CD4-positive, CD25-positive, alpha-beta regulatory T cell (primary cell): ENCODE data around the gene UBXN2A. TPM values are rescaled to one million over a fixed set of nuclear protein-coding genes. Genes with fewer than 3 reads are reported as not detected.

ENCODE experiments used
- ATAC-seq, 2 donors: fragments of 150-1000 bp; cut with Tn5 transposase; one replicate each; pipeline ENCODE4 v1.10.0; 2021; ENCODE audit warnings: low read depth in 2 of 2, moderate number of reproducible peaks in 2 of 2, moderate library complexity in 1 of 2
- DNase-seq, 3 donors: peaks; one replicate each; pipeline versions ENCODE4 v3.0.0 to v3.0.0-alpha.2; 2012 to 2022; ENCODE audit warnings: mixed read lengths in 1 of 3
- H3K27ac ChIP-seq: one replicate; pipeline ENCODE4 v1.7.0; 2013; ENCODE audit warnings: mild to moderate bottlenecking, low read length; ENCODE audit not compliant: insufficient read depth, poor library complexity, severe bottlenecking
- H3K27me3 ChIP-seq: one replicate; pipeline ENCODE4 v1.7.0; 2013; ENCODE audit warnings: low read length; ENCODE audit not compliant: control insufficient read depth, insufficient read depth
- H3K36me3 ChIP-seq: one replicate; pipeline ENCODE4 v1.7.0; 2013; ENCODE audit warnings: mild to moderate bottlenecking, low read length, moderate library complexity; ENCODE audit not compliant: control insufficient read depth, insufficient read depth
- H3K4me1 ChIP-seq: 2 replicates; pipeline ENCODE4 v1.7.0; 2013; ENCODE audit warnings: mild to moderate bottlenecking, low read length; ENCODE audit not compliant: insufficient read depth, control insufficient read depth, poor library complexity, severe bottlenecking
- H3K4me3 ChIP-seq: one replicate; pipeline ENCODE4 v1.7.0; 2013; ENCODE audit warnings: low read depth, mild to moderate bottlenecking, low read length, moderate library complexity
- H3K9me3 ChIP-seq, 2 experiments: 1 replicate in 1 of 2; 2 replicates in 1 of 2; pipeline ENCODE4 v1.7.0; 2013; ENCODE audit warnings: low read length in 2 of 2, mild to moderate bottlenecking in 1 of 2, moderate library complexity in 1 of 2; ENCODE audit not compliant: control insufficient read depth in 2 of 2
- H3K27ac Mint-ChIP-seq, 3 donors: one replicate each; pipeline ENCODE4 v1.8.0; 2020 to 2022; ENCODE audit warnings: mild to moderate bottlenecking in 3 of 3, mixed read lengths in 3 of 3, moderate library complexity in 2 of 3
- H3K27me3 Mint-ChIP-seq: one replicate; pipeline ENCODE4 v1.8.0; 2022; ENCODE audit warnings: mild to moderate bottlenecking, mixed read lengths
- H3K36me3 Mint-ChIP-seq: one replicate; pipeline ENCODE4 v1.8.0; 2020; ENCODE audit warnings: mixed read lengths
- H3K4me1 Mint-ChIP-seq, 4 donors: one replicate each; pipeline ENCODE4 v1.8.0; 2020 to 2022; ENCODE audit warnings: mixed read lengths in 4 of 4, mild to moderate bottlenecking in 1 of 4
- H3K4me3 Mint-ChIP-seq, 4 donors: one replicate each; pipeline ENCODE4 v1.8.0; 2020 to 2022; ENCODE audit warnings: mild to moderate bottlenecking in 4 of 4, mixed read lengths in 4 of 4, moderate library complexity in 3 of 4
- H3K9me3 Mint-ChIP-seq, 7 donors: one replicate each; pipeline ENCODE4 v1.8.0; 2020 to 2022; ENCODE audit warnings: mixed read lengths in 7 of 7, mild to moderate bottlenecking in 3 of 7, moderate library complexity in 2 of 7
- polyA plus RNA-seq, 4 donors: library from polyadenylated mRNA; unstranded; fragments of 300-500 nt; fragmentation: Illumina TruSeq; gene quantifications; one replicate each; pipeline ENCODE4 v1.2.3, GENCODE V29; 2021
- total RNA-seq: library from RNA; stranded (reverse); gene quantifications from one replicate; pipeline ENCODE4 v1.2.3, GENCODE V29; 2022

The UBXN2A gene
- total and polyA plus RNA-seq, 5 donors from 2014 or later = 7.7 to 15.0 (median 9.4) TPM

DNA sequence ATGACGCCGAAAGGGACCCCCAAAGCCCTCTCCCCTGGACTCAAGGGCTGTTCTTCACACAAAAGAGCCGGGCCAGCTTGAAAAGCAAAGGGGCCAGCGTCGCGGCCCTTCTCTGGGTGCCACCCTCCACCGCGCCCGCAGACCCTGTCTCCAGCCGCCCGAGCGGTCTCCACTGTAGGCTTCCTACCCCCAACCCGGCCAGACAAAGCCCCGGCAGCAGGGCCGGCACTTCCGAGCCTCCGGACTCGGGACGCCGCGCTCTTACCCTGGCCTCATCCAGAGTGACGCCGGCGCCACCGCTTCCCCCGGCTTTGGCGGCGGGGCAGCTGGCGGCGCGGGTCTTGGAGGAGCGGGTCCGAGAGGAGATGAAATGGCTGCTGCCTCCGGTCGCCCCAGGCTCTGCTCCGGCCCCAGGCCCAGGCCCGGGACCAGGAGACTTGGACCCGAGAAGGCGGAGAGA, 13.9 kb upstream of the UBXN2A start:
- Mint-ChIP-seq H3K4me1 (peaks cover 26 to 61% (median 45%) of the 10 kb centered on the region in 4 donors), H3K36me3 (no peaks in the 10 kb centered on the region), H3K27me3 (peaks cover 4% of the 10 kb centered on the region), H3K27ac (peak overlapping the region; percentile 95 to 99 (median 97)), H3K4me3 (peak overlapping the region; percentile 95 to 100 (median 99)), H3K9me3 (no peaks in the 10 kb centered on the region)
- Histone ChIP-seq H3K27ac (peak overlapping the region; percentile 99), H3K27me3 (no peaks in the 10 kb centered on the region), H3K4me1 (peaks cover 30% of the 10 kb centered on the region), H3K36me3 (no peaks in the 10 kb centered on the region), H3K9me3 (no peaks in the 10 kb centered on the region), H3K4me3 (peak overlapping the region; percentile 87)
- DNase-seq = peak in 2 of 3 donors; percentile 5 to 45
- peak in 1 of 2 donors; percentile 0 for ATAC-seq

DNA sequence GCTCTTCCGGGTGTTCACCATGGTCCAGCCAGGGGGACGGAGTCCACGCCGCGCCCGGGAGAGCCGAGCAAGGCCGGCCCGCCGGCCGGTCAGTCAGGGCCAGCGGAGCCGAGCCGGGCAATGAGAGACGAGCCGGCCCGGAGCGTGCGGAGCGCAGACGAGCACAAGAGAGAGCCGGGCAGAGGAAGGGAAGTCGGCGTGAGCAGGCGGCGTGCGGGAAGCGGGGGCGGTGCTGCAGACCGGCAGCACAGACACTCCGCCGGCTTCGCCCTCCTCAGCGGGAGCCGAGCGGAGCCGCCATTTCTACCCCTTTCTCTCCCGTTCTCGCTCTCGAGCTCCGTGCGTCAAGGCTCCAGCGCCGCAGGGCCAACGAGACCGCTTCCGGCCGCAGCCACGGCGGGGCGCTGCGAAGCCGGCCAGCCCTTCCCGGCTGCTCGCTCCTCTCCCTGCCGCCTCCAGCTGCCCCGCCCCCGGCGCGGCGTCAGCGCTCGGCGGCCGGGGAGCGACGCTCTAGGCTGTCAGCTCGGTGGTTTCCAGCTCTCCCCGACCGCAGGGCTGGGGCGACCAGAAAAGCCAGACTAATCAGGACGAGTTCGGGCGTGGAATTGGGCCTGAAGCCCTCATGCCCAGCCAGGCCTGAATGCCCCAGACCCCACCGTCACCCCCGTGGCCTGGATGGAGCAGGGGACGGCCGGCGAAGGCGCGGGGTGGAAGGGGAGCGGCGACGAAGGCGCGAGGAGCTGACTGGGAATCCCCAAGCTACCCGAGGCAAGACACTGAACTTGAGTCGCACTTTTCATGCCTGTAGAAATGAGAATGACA, 13.3 kb upstream of the UBXN2A start, which contains the start of gene ATAD2B:
Gene ATAD2B, minus strand, starts transcription at position 374 of the 822 bp plus-strand sequence. Its CDS starts 353 bp downstream, at position 21.
- no peaks in the 10 kb centered on the region for H3K9me3 Mint-ChIP-seq
- H3K36me3 Mint-ChIP-seq = no peaks in the 10 kb centered on the region
- H3K9me3 ChIP-seq = no peaks in the 10 kb centered on the region

DNA sequence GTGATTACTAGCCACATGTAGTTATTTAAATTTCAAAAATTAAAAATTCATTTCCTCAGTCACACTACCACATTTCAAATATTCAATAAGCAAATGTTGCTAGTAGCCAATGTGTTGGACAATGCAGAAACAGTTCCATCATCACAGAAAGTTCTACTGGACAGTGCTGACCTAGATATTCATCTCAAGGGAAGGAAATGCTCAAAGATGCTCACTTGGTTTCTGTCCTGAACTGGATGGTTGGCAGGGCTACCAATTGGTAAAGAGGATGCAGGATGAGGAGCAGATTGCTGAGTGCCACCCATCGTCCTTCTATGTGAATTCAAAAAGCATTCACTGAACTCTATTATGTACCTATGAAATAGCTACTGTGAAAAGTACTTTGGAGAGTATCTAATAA, 6.0 kb upstream of the UBXN2A start:
- Mint-ChIP-seq H3K27ac (no peak overlapping the region), H3K4me3 (peak overlapping the region in 2 of 4 donors; percentile 29 to 61), H3K9me3 (no peaks in the 10 kb centered on the region), H3K27me3 (peaks cover 8% of the 10 kb centered on the region), H3K4me1 (peaks cover 0 to 8% (median 4%) of the 10 kb centered on the region in 4 donors), H3K36me3 (no peaks in the 10 kb centered on the region)
- Histone ChIP-seq H3K36me3 (no peaks in the 10 kb centered on the region), H3K4me3 (no peak overlapping the region), H3K27me3 (no peaks in the 10 kb centered on the region), H3K4me1 (peaks cover 2% of the 10 kb centered on the region), H3K9me3 (no peaks in the 10 kb centered on the region), H3K27ac (no peak overlapping the region)
- DNase-seq = no peak
- no peak for ATAC-seq

More for the DNA sequence above, 13.3 kb upstream of the UBXN2A start, which contains the start of gene ATAD2B:
- Mint-ChIP-seq H3K27me3 (peaks cover 4% of the 10 kb centered on the region), H3K4me3 (peak within 1 kb of the TSS; percentile 95 to 100 (median 99)), H3K27ac (peak within 1 kb of the TSS; percentile 97 to 99 (median 97)), H3K4me1 (peaks cover 24 to 55% (median 44%) of the 10 kb centered on the region in 4 donors)
- Histone ChIP-seq H3K4me1 (peaks cover 30% of the 10 kb centered on the region), H3K36me3 (no peaks in the 10 kb centered on the region), H3K4me3 (peak within 1 kb of the TSS; percentile 87), H3K27me3 (no peaks in the 10 kb centered on the region), H3K27ac (peak within 1 kb of the TSS; percentile 99)
- peak; percentile 89 to 90 for ATAC-seq
- DNase-seq = peak; percentile 90 to 97 (median 94)

DNA sequence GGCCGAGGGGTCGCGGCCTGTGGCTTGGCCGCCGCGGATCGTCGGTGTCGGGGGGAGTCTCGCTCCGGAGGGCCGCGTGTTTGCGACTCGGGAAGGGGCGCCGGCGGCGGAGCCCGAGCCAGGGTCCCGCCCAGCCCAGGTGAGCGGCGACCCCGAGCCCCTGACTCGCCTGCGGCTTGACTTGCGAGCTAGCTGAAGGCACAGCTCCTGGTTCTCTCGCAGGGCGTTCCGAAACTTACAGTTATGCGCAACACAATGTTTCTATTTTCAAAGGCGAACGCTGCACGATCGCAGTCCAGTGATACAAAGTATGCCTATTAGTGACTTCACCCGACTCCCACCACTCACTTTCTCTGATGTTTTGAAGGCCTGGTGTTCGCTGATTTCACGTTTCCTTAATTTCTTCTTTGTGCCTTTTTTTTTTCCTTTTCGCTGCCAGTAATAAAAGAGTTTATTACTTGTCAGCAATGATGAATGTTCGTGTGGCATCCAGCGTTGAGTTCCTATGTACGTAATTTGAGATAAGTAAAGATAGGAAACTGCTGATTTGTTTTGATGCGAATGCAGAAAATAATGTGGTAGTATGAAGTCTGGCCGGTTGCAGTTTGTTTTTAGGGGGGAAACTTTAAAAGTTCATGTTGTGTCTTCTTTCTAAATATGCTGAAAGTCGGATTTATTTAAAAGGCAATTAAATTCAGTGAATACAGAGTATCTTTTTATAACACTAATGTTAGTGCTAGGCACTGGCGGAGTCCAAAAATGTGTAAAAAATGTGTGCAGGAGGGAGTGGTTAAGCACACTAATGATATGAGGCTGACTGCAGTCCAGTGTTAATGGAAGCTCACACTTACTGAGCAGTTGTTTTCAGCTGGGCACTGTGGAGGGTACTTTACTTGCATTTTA, 706 bp downstream of the UBXN2A start:
- Histone ChIP-seq H3K27ac (peak overlapping the region; percentile 68), H3K27me3 (no peaks in the 10 kb centered on the region), H3K9me3 (no peaks in the 10 kb centered on the region), H3K36me3 (no peaks in the 10 kb centered on the region), H3K4me1 (peaks cover 15% of the 10 kb centered on the region), H3K4me3 (peak overlapping the region; percentile 93)
- H3K27me3 Mint-ChIP-seq = peaks cover 4% of the 10 kb centered on the region
- peaks cover 10 to 40% (median 29%) of the 10 kb centered on the region in 4 donors for H3K4me1 Mint-ChIP-seq
- ATAC-seq = peak; percentile 34 to 43
- peaks cover 4% of the 10 kb centered on the region for H3K36me3 Mint-ChIP-seq
- peaks cover 0 to 2% (median 0%) of the 10 kb centered on the region in 7 donors for H3K9me3 Mint-ChIP-seq
- H3K27ac Mint-ChIP-seq = peak overlapping the region; percentile 77 to 97 (median 88)
- H3K4me3 Mint-ChIP-seq = peak overlapping the region; percentile 89 to 95 (median 92)
- peak in 1 of 3 donors; percentile 66 for DNase-seq

DNA sequence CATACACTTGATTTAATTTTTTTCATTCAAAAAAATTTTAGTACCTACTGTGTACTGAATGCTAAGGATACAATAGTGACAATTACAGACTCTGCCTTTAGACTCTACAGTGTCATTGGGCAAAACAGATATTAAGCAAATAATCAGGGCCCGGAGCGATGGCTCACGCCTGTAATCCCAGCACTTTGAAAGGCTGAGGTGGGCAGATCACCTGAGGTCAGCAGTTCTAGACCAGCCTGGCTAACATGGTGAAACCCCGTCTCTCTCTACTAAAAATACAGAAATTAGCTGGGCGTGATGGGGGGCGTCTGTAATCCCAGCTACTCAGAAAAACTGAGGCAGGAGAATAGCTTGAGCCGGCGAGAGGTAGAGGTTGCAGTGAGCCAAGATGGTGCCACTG, 1.4 kb downstream of the UBXN2A start:
- H3K9me3 Mint-ChIP-seq = peaks cover 0 to 2% (median 0%) of the 10 kb centered on the region in 7 donors
- peaks cover 10 to 40% (median 29%) of the 10 kb centered on the region in 4 donors for H3K4me1 Mint-ChIP-seq
- ATAC-seq (no peak), DNase-seq (no peak)
- H3K27me3 Mint-ChIP-seq = peaks cover 4% of the 10 kb centered on the region
- no peaks in the 10 kb centered on the region for H3K36me3 ChIP-seq
- peak overlapping the region; percentile 93 for H3K4me3 ChIP-seq
- H3K27ac ChIP-seq = no peak overlapping the region
- H3K4me1 ChIP-seq = peaks cover 15% of the 10 kb centered on the region
- peak overlapping the region in 1 of 3 donors; percentile 28 for H3K27ac Mint-ChIP-seq
- no peaks in the 10 kb centered on the region for H3K9me3 ChIP-seq
- peak overlapping the region in 3 of 4 donors; percentile 5 to 92 (median 44) for H3K4me3 Mint-ChIP-seq
- no peaks in the 10 kb centered on the region for H3K27me3 ChIP-seq
- peaks cover 4% of the 10 kb centered on the region for H3K36me3 Mint-ChIP-seq

DNA sequence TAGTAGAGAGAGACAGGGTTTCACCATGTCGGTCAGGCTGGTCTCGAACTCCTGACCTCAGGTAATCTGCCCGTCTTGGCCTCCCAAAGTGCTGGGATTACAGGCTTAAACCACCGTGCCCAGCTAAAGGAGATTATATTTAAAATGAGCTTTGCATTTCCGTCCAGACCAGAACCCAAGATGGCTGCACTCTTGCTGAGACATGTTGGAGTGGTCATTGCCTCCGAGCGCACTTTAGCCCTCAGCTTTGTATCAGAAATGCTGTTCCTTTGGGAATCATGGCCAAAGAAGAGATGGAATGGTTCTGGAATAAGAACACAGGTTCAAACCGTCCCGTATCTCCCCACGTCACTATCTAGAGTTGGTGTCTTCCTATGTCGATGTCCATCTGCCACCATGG, 3.4 kb downstream of the UBXN2A start:
- no peaks in the 10 kb centered on the region for H3K9me3 ChIP-seq
- peaks cover 10 to 44% (median 34%) of the 10 kb centered on the region in 4 donors for H3K4me1 Mint-ChIP-seq
- ATAC-seq (no peak), DNase-seq (no peak)
- no peak overlapping the region for H3K27ac ChIP-seq
- H3K4me1 ChIP-seq = peaks cover 15% of the 10 kb centered on the region
- no peaks in the 10 kb centered on the region for H3K27me3 Mint-ChIP-seq
- H3K4me3 ChIP-seq = no peak overlapping the region
- H3K36me3 ChIP-seq = no peaks in the 10 kb centered on the region
- no peak overlapping the region for H3K27ac Mint-ChIP-seq
- no peaks in the 10 kb centered on the region for H3K27me3 ChIP-seq
- peaks cover 8% of the 10 kb centered on the region for H3K36me3 Mint-ChIP-seq
- peaks cover 0 to 2% (median 0%) of the 10 kb centered on the region in 7 donors for H3K9me3 Mint-ChIP-seq
- H3K4me3 Mint-ChIP-seq = peak overlapping the region in 1 of 4 donors; percentile 65

DNA sequence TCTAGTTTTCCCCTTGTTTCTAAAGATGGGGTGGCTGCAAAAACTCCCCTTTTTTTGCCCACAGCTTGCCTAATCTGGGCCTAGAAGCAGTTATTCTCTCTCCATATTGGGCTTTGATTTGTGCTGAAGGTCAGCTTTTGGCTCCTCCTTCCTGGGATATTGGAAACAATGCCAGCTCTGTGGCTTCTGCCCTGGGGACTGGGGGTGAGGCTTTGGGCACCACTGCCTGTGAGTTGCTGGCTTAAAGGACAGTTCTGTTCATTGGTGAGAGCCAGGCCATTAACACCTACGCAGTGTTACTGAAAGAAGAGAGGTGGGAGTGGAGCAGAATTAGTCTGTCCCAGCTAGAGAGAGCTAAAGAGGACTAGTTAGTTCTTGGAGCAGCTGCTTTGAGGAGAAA, 4.3 kb downstream of the UBXN2A start:
- Histone ChIP-seq H3K27me3 (no peaks in the 10 kb centered on the region), H3K4me1 (peaks cover 11% of the 10 kb centered on the region), H3K9me3 (no peaks in the 10 kb centered on the region), H3K36me3 (no peaks in the 10 kb centered on the region), H3K4me3 (no peak overlapping the region), H3K27ac (no peak overlapping the region)
- no peaks in the 10 kb centered on the region for H3K27me3 Mint-ChIP-seq
- H3K4me3 Mint-ChIP-seq = peak overlapping the region in 2 of 4 donors; percentile 65 to 86
- peaks cover 0 to under 1% (median 0%) of the 10 kb centered on the region in 7 donors for H3K9me3 Mint-ChIP-seq
- DNase-seq = no peak
- H3K27ac Mint-ChIP-seq = no peak overlapping the region
- H3K4me1 Mint-ChIP-seq = peaks cover 10 to 35% (median 29%) of the 10 kb centered on the region in 4 donors
- peaks cover 8% of the 10 kb centered on the region for H3K36me3 Mint-ChIP-seq
- no peak for ATAC-seq
